ENCODE data around the gene ZNF597. TPM values are rescaled to one million over a fixed set of nuclear protein-coding genes. Genes with fewer than 3 reads are reported as not detected.
A peak's percentile ranks its signal among the peaks of the same experiment; 100 is the strongest.

ZNF597 gene
- total RNA-seq, 1 experiment from 2014 or later = 3.2 TPM

GRCh38 chr16:3400779-3401688 is 42.3 kb downstream of the ZNF597 start, which contains the start of the genes ZNF174 and ZSCAN32:
TSS of gene ZNF174 (plus strand) at chr16:3401215. CDS start at chr16:3402005, 790 bp downstream.
TSS of gene ZSCAN32 (minus strand) at chr16:3401004. CDS start at chr16:3397557, 3,447 bp downstream.
- ATAC-seq (peak; percentile 97), DNase-seq (ENCODE audit: low read depth, low spot score) (peak; percentile 97)
- Histone ChIP-seq H2AFZ (ENCODE audit: low read depth, low read length, poor library complexity, severe bottlenecking) (peak within 1 kb of the TSS; percentile 25), H3K36me3 (ENCODE audit: control insufficient read depth in 1 of 2, insufficient read depth in 2 of 2, low read length in 2 of 2) (peaks cover 14 to 45% of the 10 kb centered on the region in 2 experiments; a peak in 3 of 4 replicates), H3K4me1 (ENCODE audit: control insufficient read depth in 1 of 2, insufficient read depth in 2 of 2, low read length in 2 of 2) (peaks cover 5 to 12% of the 10 kb centered on the region in 2 experiments; a peak in 3 of 4 replicates), H3K79me2 (ENCODE audit: insufficient read depth, low read length) (peaks cover 52% of the 10 kb centered on the region), H3K9ac (ENCODE audit: low read length) (peak within 1 kb of the TSS; percentile 88), H3K9me2 (ENCODE audit: insufficient read depth) (no peaks in the 10 kb centered on the region), H3K4me3 (replicated peaks in 1 of 2; ENCODE audit: low read depth in 1 of 2, low read length in 2 of 2) (peak within 1 kb of the TSS; percentile 92 to 96), H4K20me1 (ENCODE audit: insufficient read depth) (no peaks in the 10 kb centered on the region), H3K27me3 (ENCODE audit: insufficient read depth, low read length) (no peaks in the 10 kb centered on the region), H3K9me3 (ENCODE audit: control insufficient read depth in 1 of 2, insufficient read depth in 1 of 2, low read depth in 1 of 2, low read length in 2 of 2) (peaks cover 0 to 3% of the 10 kb centered on the region in 2 experiments; a peak in 1 of 4 replicates), H3K27ac (ENCODE audit: low read depth, low read length) (peak within 1 kb of the TSS; percentile 83), H3K4me2 (ENCODE audit: low read length) (peak within 1 kb of the TSS; percentile 99)
- intact Hi-C loops (cut with micrococcal nuclease) = loop anchor here (1.0 kb wide), 1 partner anchor 118 kb away; the partner anchor contains the start of gene ZNF263
- ChIA-PET CTCF (interaction anchor here (1.0 to 1.5 kb wide), 2 partner anchors 100 to 134 kb away, joined by 3 to 4 read pairs; partner anchors contain the start of gene CLUAP1), POLR2A (interaction anchor here (0.8 to 1.5 kb wide), 5 partner anchors 8 to 118 kb away, joined by 3 to 4 read pairs (median 4); partner anchors contain the start of genes NAA60 and ZNF597), RAD21 (ENCODE audit: low non-redundant PET in 1 of 2, low total read pairs in 2 of 2, uncharacterized antibody in 2 of 2, unreplicated experiment in 2 of 2) (no interaction called here)
- no TSS peak for BruUV-seq (replicated peaks)
- peak; percentile 94 for TF ChIP-seq POLR2AphosphoS5 (IDR thresholded peaks at IDR 0.05; ENCODE audit: low read depth, low read length)
- no peak; the same call in 1 of the 2 replicates for TF ChIP-seq SRF (IDR thresholded peaks at IDR 0.05; ENCODE audit: low read depth)
- peak; percentile 73 for TF ChIP-seq EGR1 (IDR thresholded peaks at IDR 0.05; ENCODE audit: low read depth)
- peak; percentile 100 for TF ChIP-seq SP1 (IDR thresholded peaks at IDR 0.05; ENCODE audit: low read depth)
- peak; percentile 86 for TF ChIP-seq MAX (IDR thresholded peaks at IDR 0.05)
- TF ChIP-seq CBX3 (IDR thresholded peaks at IDR 0.05; ENCODE audit: low read depth) = peak; percentile 93
- peak; percentile 94 for TF ChIP-seq SIN3A (IDR thresholded peaks at IDR 0.05; ENCODE audit: low read depth)
- peak; percentile 96 for TF ChIP-seq ZFX (IDR thresholded peaks at IDR 0.05)
- peak; percentile 91 for TF ChIP-seq ELF1 (IDR thresholded peaks at IDR 0.05; ENCODE audit: borderline replicate concordance, low read depth)
- TF ChIP-seq ZNF274 (IDR thresholded peaks at IDR 0.05; ENCODE audit: low read depth, low read length) = no peak
- no peak for TF ChIP-seq CEBPB (IDR thresholded peaks at IDR 0.05; ENCODE audit: low read depth)
- peak; percentile 82 for TF ChIP-seq POLR2A (IDR thresholded peaks at IDR 0.05; ENCODE audit: borderline replicate concordance, extremely low read depth, insufficient read depth, insufficient read length)
- peak; percentile 89 for TF ChIP-seq FOSL1 (IDR thresholded peaks at IDR 0.05; ENCODE audit: low read depth)
- TF ChIP-seq TCF7L2 (IDR thresholded peaks at IDR 0.05; ENCODE audit: borderline replicate concordance, extremely low read depth, insufficient read depth, insufficient read length) = no peak
- TF ChIP-seq RAD21 (IDR thresholded peaks at IDR 0.05; ENCODE audit: low read depth) = 0 out of 2 replicates have a peak, but pooled peaks have one; percentile 2
- TF ChIP-seq ATF3 (IDR thresholded peaks at IDR 0.05) = no peak
